ENCODE measurements around the gene ERICH2.

ERICH2 gene

GRCh38 chr2:170816504-170817092 lies 46.4 kb downstream of the ERICH2 start, which contains the start of gene GAD1:
TSS of gene GAD1 (plus strand) at chr2:170816887. CDS start at chr2:170818592, 1,705 bp downstream.
- DNase-seq (ENCODE audit: low spot score) (peak; percentile 44), FAIRE-seq (no peak)

GRCh38 chr2:170817093-170818035 lies 47.2 kb downstream of the ERICH2 start:
- FAIRE-seq (no peak), DNase-seq (ENCODE audit: low spot score) (no peak)

GRCh38 chr2:170818036-170818751 lies 48.0 kb downstream of the ERICH2 start:
- no peak for FAIRE-seq
- DNase-seq (ENCODE audit: low spot score): no peak

GRCh38 chr2:170818752-170819470 lies 48.7 kb downstream of the ERICH2 start:
- FAIRE-seq (no peak), DNase-seq (ENCODE audit: low spot score) (no peak)

- no peak for FAIRE-seq
- DNase-seq (ENCODE audit: low spot score): no peak
These were observed 49.8 kb downstream of the ERICH2 start for GRCh38 chr2:170819680-170820664.

- no peak for FAIRE-seq
These were observed 50.8 kb downstream of the ERICH2 start for GRCh38 chr2:170820757-170821530.

GRCh38 chr2:170821531-170822289 lies 51.5 kb downstream of the ERICH2 start:
- no peak for DNase-seq (ENCODE audit: low spot score)
- no peak for FAIRE-seq

More at GRCh38 chr2:170820757-170821530, 50.8 kb downstream of the ERICH2 start:
- DNase-seq (ENCODE audit: low spot score): no peak

- DNase-seq (ENCODE audit: low spot score) (no peak), FAIRE-seq (no peak)
These were observed 52.3 kb downstream of the ERICH2 start for GRCh38 chr2:170822290-170823087.

- DNase-seq (ENCODE audit: low spot score): no peak
- no peak for FAIRE-seq
These were observed 53.1 kb downstream of the ERICH2 start for GRCh38 chr2:170823088-170823897.

GRCh38 chr2:170823898-170824215 lies 53.7 kb downstream of the ERICH2 start:
- DNase-seq (ENCODE audit: low spot score) (no peak), FAIRE-seq (no peak)

- DNase-seq (ENCODE audit: low spot score) (no peak), FAIRE-seq (no peak)
These were observed 54.4 kb downstream of the ERICH2 start for GRCh38 chr2:170824526-170825015.

- FAIRE-seq: no peak
- DNase-seq (ENCODE audit: low spot score): no peak
These were observed 57.8 kb downstream of the ERICH2 start for GRCh38 chr2:170827841-170828532.

GRCh38 chr2:170828533-170828916 lies 58.3 kb downstream of the ERICH2 start:
- DNase-seq (ENCODE audit: low spot score) (no peak), FAIRE-seq (no peak)

- no peak for FAIRE-seq
- DNase-seq (ENCODE audit: low spot score): no peak
These were observed 58.9 kb downstream of the ERICH2 start for GRCh38 chr2:170829036-170829435.

- DNase-seq (ENCODE audit: low spot score) (no peak), FAIRE-seq (no peak)
These were observed 60.0 kb downstream of the ERICH2 start for GRCh38 chr2:170830166-170830565.

- no peak for FAIRE-seq
- no peak for DNase-seq (ENCODE audit: low spot score)
These were observed 60.9 kb downstream of the ERICH2 start for GRCh38 chr2:170831115-170831514.

Data from RCC 7860 (cell line).